GM23338 (cell line): ENCODE results near the gene PGBD2. TPM values are rescaled to one million over a fixed set of nuclear protein-coding genes. Genes with fewer than 3 reads are reported as not detected.

Experiments
- ATAC-seq: fragments of 200-7000 bp; cut with Tn5 transposase; 3 replicates; pipeline ENCODE4 v1.9.1; 2020
- DNase-seq: peaks from one replicate; pipeline ENCODE4 v3.0.0-alpha.2; 2015; ENCODE audit warnings: low spot score
- H2AFZ ChIP-seq: fragments of 200-600 bp; sonication (generic); 2 replicates; pipeline ENCODE4 v1.8.0; 2016; ENCODE audit warnings: antibody characterized with exemption, mild to moderate bottlenecking, moderate library complexity
- H3F3A ChIP-seq: fragments of 200-600 bp; sonication (generic); replicated peaks from 2 replicates; pipeline ENCODE4 v1.8.0; 2017; ENCODE audit warnings: antibody characterized with exemption, mixed run types, low read depth
- H3K27ac ChIP-seq: fragments of 200-600 bp; sonication (generic); 2 replicates; pipeline ENCODE4 v1.6.1; 2016; ENCODE audit warnings: low read depth
- H3K27me3 ChIP-seq: fragments of 200-600 bp; sonication (generic); 2 replicates; pipeline ENCODE4 v1.8.0; 2016; ENCODE audit warnings: mild to moderate bottlenecking, mixed run types, moderate library complexity; ENCODE audit not compliant: insufficient read depth
- H3K36me3 ChIP-seq: fragments of 200-600 bp; sonication (generic); 2 replicates; pipeline ENCODE4 v1.8.0; 2016; ENCODE audit warnings: mild to moderate bottlenecking; ENCODE audit not compliant: insufficient read depth
- H3K4me1 ChIP-seq: fragments of 200-600 bp; sonication (generic); 2 replicates; pipeline ENCODE4 v1.8.0; 2016; ENCODE audit warnings: mild to moderate bottlenecking, moderate library complexity; ENCODE audit not compliant: insufficient read depth
- H3K4me2 ChIP-seq: fragments of 200-600 bp; sonication (generic); 2 replicates; pipeline ENCODE4 v1.7.1; 2017; ENCODE audit warnings: mixed run types
- H3K4me3 ChIP-seq: fragments of 200-600 bp; sonication (generic); 2 replicates; pipeline ENCODE4 v1.6.1; 2016; ENCODE audit warnings: mixed run types
- H3K79me2 ChIP-seq: fragments of 200-600 bp; sonication (generic); replicated peaks from 2 replicates; pipeline ENCODE4 v1.8.0; 2017; ENCODE audit warnings: mild to moderate bottlenecking; ENCODE audit not compliant: insufficient read depth
- H3K9me2 ChIP-seq: fragments of 200-600 bp; sonication (generic); 2 replicates; pipeline ENCODE4 v1.8.0; 2017; ENCODE audit not compliant: insufficient read depth
- H4K20me1 ChIP-seq: fragments of 200-600 bp; sonication (generic); replicated peaks from 2 replicates; pipeline ENCODE4 v1.8.0; 2017; ENCODE audit warnings: mild to moderate bottlenecking; ENCODE audit not compliant: insufficient read depth
- H3K27ac Mint-ChIP-seq: 2 replicates; pipeline ENCODE4 v1.8.0; 2020; ENCODE audit warnings: inconsistent platforms, mild to moderate bottlenecking, moderate library complexity, mixed read lengths
- H3K27me3 Mint-ChIP-seq: 3 replicates; pipeline ENCODE4 v1.8.0; 2022; ENCODE audit warnings: low read depth, mild to moderate bottlenecking, moderate library complexity, mixed read lengths, inconsistent platforms; ENCODE audit not compliant: insufficient read depth, poor library complexity
- H3K36me3 Mint-ChIP-seq: 3 replicates; pipeline ENCODE4 v1.8.0; 2021; ENCODE audit warnings: low read depth, mild to moderate bottlenecking, inconsistent platforms, moderate library complexity, mixed read lengths
- H3K4me1 Mint-ChIP-seq: 3 replicates; pipeline ENCODE4 v1.8.0; 2020; ENCODE audit warnings: mild to moderate bottlenecking, inconsistent platforms, mixed read lengths
- H3K4me3 Mint-ChIP-seq: 3 replicates; pipeline ENCODE4 v1.8.0; 2021; ENCODE audit warnings: moderate library complexity, mild to moderate bottlenecking, inconsistent platforms, mixed read lengths
- H3K9me3 Mint-ChIP-seq: 3 replicates; pipeline ENCODE4 v1.8.0; 2020; ENCODE audit warnings: moderate library complexity, mild to moderate bottlenecking, inconsistent platforms, mixed read lengths
- CREB1 ChIP-seq: fragments of 250-450 bp; sonication (Bioruptor Pico); IDR thresholded peaks from 2 replicates; pipeline ENCODE4 v1.5.0; 2020; ENCODE audit warnings: low read depth, mild to moderate bottlenecking, moderate library complexity
- CTCF ChIP-seq, 2 experiments: fragments of 200-600 bp in 1 of 2; sonication (generic) in 1 of 2; conservative IDR thresholded peaks; 2 replicates each; pipeline versions ENCODE4 v1.5.1 to v1.6.1; 2016 to 2017; ENCODE audit warnings: antibody characterized with exemption in 2 of 2, low read depth in 2 of 2, mild to moderate bottlenecking in 2 of 2, moderate library complexity in 1 of 2
- ETS1 ChIP-seq: IDR thresholded peaks from 2 replicates; pipeline ENCODE4 v1.6.1; 2016; ENCODE audit warnings: antibody characterized with exemption
- EZH2 ChIP-seq: fragments of 200-600 bp; sonication (generic); IDR thresholded peaks from one replicate; pipeline ENCODE4 v1.8.0; 2017; ENCODE audit warnings: antibody characterized with exemption, mild to moderate bottlenecking, low read depth; ENCODE audit not compliant: unreplicated experiment
- EZH2phosphoT487 ChIP-seq: fragments of 200-600 bp; sonication (generic); IDR thresholded peaks from one replicate; pipeline ENCODE4 v1.8.1; 2018; ENCODE audit warnings: antibody characterized with exemption; ENCODE audit not compliant: unreplicated experiment
- JUNB ChIP-seq: IDR thresholded peaks from one replicate; pipeline ENCODE4 v1.6.1; 2016; ENCODE audit warnings: antibody characterized with exemption; ENCODE audit not compliant: unreplicated experiment
- POLR2AphosphoS5 ChIP-seq: IDR thresholded peaks from 2 replicates; pipeline ENCODE4 v1.6.1; 2016; ENCODE audit warnings: antibody characterized with exemption, low read depth
- STAT1 ChIP-seq: IDR thresholded peaks from one replicate; pipeline ENCODE4 v1.6.1; 2016; ENCODE audit warnings: antibody characterized with exemption; ENCODE audit not compliant: unreplicated experiment
- ZNF114 ChIP-seq: fragments of 250-450 bp; sonication (Bioruptor Pico); IDR thresholded peaks from 2 replicates; pipeline ENCODE4 v1.5.0; 2020; ENCODE audit warnings: mild to moderate bottlenecking, moderate library complexity
- ZNF331 ChIP-seq: fragments of 250-450 bp; sonication (Bioruptor Pico); IDR thresholded peaks from 2 replicates; pipeline ENCODE4 v1.5.0; 2020; ENCODE audit warnings: low read depth, mild to moderate bottlenecking, moderate library complexity
- ZNF462 ChIP-seq: fragments of 250-450 bp; sonication (Bioruptor Pico); IDR thresholded peaks from 2 replicates; pipeline ENCODE4 v1.5.0; 2020; ENCODE audit warnings: mild to moderate bottlenecking, moderate library complexity
- polyA plus RNA-seq: library from polyadenylated mRNA; unstranded; fragments of >200 nt; fragmentation: Nextera tagmentation; extraction: Ambion mirVana; gene quantifications from 2 replicates; pipeline ENCODE4 v1.2.1, GENCODE V29; 2016
- total RNA-seq: library from RNA; depleted of rRNA; stranded (reverse); fragments of >200 nt; shearing (Covaris generic); gene quantifications from 2 replicates; pipeline ENCODE4 v1.2.3, GENCODE V29; 2014

PGBD2 gene
- total and polyA plus RNA-seq, 2 experiments from 2014 or later: 4.8 to 10.2 TPM

GRCh38 chr1:248872752-248873408 lies 33.2 kb upstream of the PGBD2 start:
- Histone ChIP-seq H3K27me3 (no peaks in the 10 kb centered on the region), H4K20me1 (no peaks in the 10 kb centered on the region), H3K79me2 (no peaks in the 10 kb centered on the region), H3K4me3 (peak overlapping the region; percentile 92), H2AFZ (peak overlapping the region; percentile 98), H3F3A (peaks cover 9% of the 10 kb centered on the region), H3K27ac (peak overlapping the region; percentile 88), H3K9me2 (no peaks in the 10 kb centered on the region), H3K36me3 (no peaks in the 10 kb centered on the region), H3K4me1 (peaks cover 6% of the 10 kb centered on the region), H3K4me2 (peak overlapping the region; percentile 83)
- DNase-seq (peak; percentile 89), ATAC-seq (peak; percentile 87)
- Mint-ChIP-seq H3K36me3 (peaks cover 4% of the 10 kb centered on the region; the same call in 1 of the 3 replicates), H3K27me3 (peaks cover 17% of the 10 kb centered on the region), H3K27ac (peak overlapping the region; percentile 97), H3K4me3 (peak overlapping the region; percentile 98), H3K9me3 (peaks cover 13% of the 10 kb centered on the region), H3K4me1 (peaks cover 3% of the 10 kb centered on the region)
- no peak for TF ChIP-seq ZNF331 (CRISPR knock-in tag)
- TF ChIP-seq POLR2AphosphoS5: peak; percentile 43
- no peak for TF ChIP-seq ZNF462 (CRISPR knock-in tag)
- peak; percentile 5; the same call in 1 of the 2 replicates for TF ChIP-seq CREB1 (CRISPR knock-in tag)

GRCh38 chr1:248873409-248873992 lies 32.5 kb upstream of the PGBD2 start:
- no peaks in the 10 kb centered on the region for H3K36me3 ChIP-seq
- no peak for TF ChIP-seq ZNF331 (CRISPR knock-in tag)
- TF ChIP-seq JUNB: no peak
- TF ChIP-seq EZH2: no peak
- TF ChIP-seq CTCF (conservative IDR thresholded peaks at IDR 0.05; ENCODE audit: low read depth in 2 of 2): 0 out of 4 replicates have a peak, but pooled peaks of 1 of the 2 experiments have one; percentile 0
- peak; percentile 88 for TF ChIP-seq CREB1 (CRISPR knock-in tag)
- peak; percentile 25; the same call in 1 of the 2 replicates for TF ChIP-seq POLR2AphosphoS5
- no peak for TF ChIP-seq STAT1
- TF ChIP-seq ZNF114 (CRISPR knock-in tag): no peak
- TF ChIP-seq ETS1: peak; percentile 58; the same call in 1 of the 2 replicates
- no peak for TF ChIP-seq EZH2phosphoT487

More at GRCh38 chr1:248873409-248873992, 32.5 kb upstream of the PGBD2 start:
- Histone ChIP-seq H3K27me3 (no peaks in the 10 kb centered on the region), H3K79me2 (no peaks in the 10 kb centered on the region), H4K20me1 (no peaks in the 10 kb centered on the region), H3F3A (peaks cover 9% of the 10 kb centered on the region), H3K27ac (peak overlapping the region; percentile 88), H2AFZ (peak overlapping the region; percentile 98), H3K9me2 (no peaks in the 10 kb centered on the region), H3K4me3 (peak overlapping the region; percentile 92), H3K4me2 (peak overlapping the region; percentile 83), H3K4me1 (peaks cover 6% of the 10 kb centered on the region)
- H3K27me3 Mint-ChIP-seq: peaks cover 19% of the 10 kb centered on the region
- peak overlapping the region; percentile 98 for H3K4me3 Mint-ChIP-seq
- peak overlapping the region; percentile 97 for H3K27ac Mint-ChIP-seq
- ATAC-seq (peak; percentile 84), DNase-seq (peak; percentile 91)
- H3K4me1 Mint-ChIP-seq: peaks cover 3% of the 10 kb centered on the region
- peaks cover 4% of the 10 kb centered on the region; the same call in 1 of the 3 replicates for H3K36me3 Mint-ChIP-seq
- peaks cover 13% of the 10 kb centered on the region for H3K9me3 Mint-ChIP-seq
